Urothelium cell line (cell line): ENCODE results near the gene PTDSS2.
"Not testable (repeated sequence)": the region's sequence is repeated elsewhere in the genome, so short reads cannot be mapped to it uniquely, and the experiment has no call there.

ENCODE experiments used
- DNase-seq: peaks from one replicate; pipeline ENCODE4 v3.0.0; 2011; ENCODE audit warnings: low spot score, mixed read lengths
- FAIRE-seq: peaks from 2 replicates; lab custom pipeline; 2011; peaks lifted over from hg19 to GRCh38; lab: Jason Lieb, UNC

The PTDSS2 gene

GRCh38 chr11:449889-450808, at the start of gene PTDSS2:
Gene PTDSS2 (plus strand): TSS chr11:450279. CDS start chr11:450456, 177 bp downstream.
- DNase-seq (peak; percentile 90), FAIRE-seq (peak; percentile 89)

- not testable (repeated sequence) for FAIRE-seq
Measured at GRCh38 chr11:401196-401595, 48.9 kb upstream of the PTDSS2 start.

GRCh38 chr11:403021-403760, 46.9 kb upstream of the PTDSS2 start:
- DNase-seq = no peak
- no peak for FAIRE-seq

More at GRCh38 chr11:401196-401595, 48.9 kb upstream of the PTDSS2 start:
- DNase-seq = not testable (repeated sequence)

GRCh38 chr11:403761-404431, 46.2 kb upstream of the PTDSS2 start:
- FAIRE-seq = no peak
- no peak for DNase-seq

GRCh38 chr11:404551-405264, 45.4 kb upstream of the PTDSS2 start:
- FAIRE-seq = no peak
- no peak for DNase-seq

- FAIRE-seq = no peak
- DNase-seq = no peak
Measured at GRCh38 chr11:405323-405953, 44.6 kb upstream of the PTDSS2 start.

- no peak for DNase-seq
- FAIRE-seq = no peak
Measured at GRCh38 chr11:405954-406795, 43.9 kb upstream of the PTDSS2 start.

GRCh38 chr11:406796-407650, 43.1 kb upstream of the PTDSS2 start:
- DNase-seq (peak; percentile 73), FAIRE-seq (no peak)

- FAIRE-seq (no peak), DNase-seq (no peak)
Measured at GRCh38 chr11:407651-408123, 42.4 kb upstream of the PTDSS2 start.

- no peak for FAIRE-seq
- DNase-seq = no peak
Measured at GRCh38 chr11:408154-409007, 41.7 kb upstream of the PTDSS2 start.

- FAIRE-seq = no peak
- no peak for DNase-seq
Measured at GRCh38 chr11:409008-409599, 41.0 kb upstream of the PTDSS2 start.

GRCh38 chr11:409600-410483, 40.2 kb upstream of the PTDSS2 start:
- DNase-seq (no peak), FAIRE-seq (no peak)

- not testable (repeated sequence) for DNase-seq, FAIRE-seq
Measured at GRCh38 chr11:410711-411110, 39.4 kb upstream of the PTDSS2 start.

GRCh38 chr11:411520-411919, 38.6 kb upstream of the PTDSS2 start:
- not testable (repeated sequence) for FAIRE-seq, DNase-seq

GRCh38 chr11:412641-413119, 37.4 kb upstream of the PTDSS2 start:
- FAIRE-seq = no peak

More at GRCh38 chr11:412641-413119, 37.4 kb upstream of the PTDSS2 start:
- no peak for DNase-seq
